Activated naive CD4-positive, alpha-beta T cell treated with anti-CD3 and anti-CD28 coated beads, Interleukin-2, amount 50 U/mL, for 72 hours (primary cell): ENCODE measurements around the gene CCDC85C. TPM values are rescaled to one million over a fixed set of nuclear protein-coding genes. Genes with fewer than 3 reads are reported as not detected.
"Not testable (repeated sequence)": the region's sequence is repeated elsewhere in the genome, so short reads cannot be mapped to it uniquely, and the experiment has no call there.

Experiments used
- ATAC-seq, 2 donors: fragments of 150-1000 bp; cut with Tn5 transposase; 2 replicates each; pipeline ENCODE4 v1.10.0; 2021; ENCODE audit warnings: mild to moderate bottlenecking in 2 of 2, moderate library complexity in 2 of 2
- DNase-seq, 2 donors: peaks; one replicate each; pipeline ENCODE4 v3.0.0; 2021 to 2022; ENCODE audit warnings: low spot score in 2 of 2
- H3K27ac Mint-ChIP-seq, 2 donors: one replicate each; pipeline ENCODE4 v1.8.0; 2022; ENCODE audit warnings: mild to moderate bottlenecking in 2 of 2, mixed read lengths in 2 of 2
- H3K36me3 Mint-ChIP-seq, 2 donors: one replicate each; pipeline ENCODE4 v1.8.0; 2022; ENCODE audit warnings: mixed read lengths in 2 of 2
- H3K9me3 Mint-ChIP-seq, 2 donors: one replicate each; pipeline ENCODE4 v1.8.0; 2022; ENCODE audit warnings: mixed read lengths in 2 of 2
- total RNA-seq, 2 donors: library from RNA; stranded (reverse); gene quantifications; one replicate each; pipeline ENCODE4 v1.2.3, GENCODE V29; 2022

The CCDC85C gene
- 1 to 10 TPM; 5.1 to 8.4 TPM for total RNA-seq

DNA sequence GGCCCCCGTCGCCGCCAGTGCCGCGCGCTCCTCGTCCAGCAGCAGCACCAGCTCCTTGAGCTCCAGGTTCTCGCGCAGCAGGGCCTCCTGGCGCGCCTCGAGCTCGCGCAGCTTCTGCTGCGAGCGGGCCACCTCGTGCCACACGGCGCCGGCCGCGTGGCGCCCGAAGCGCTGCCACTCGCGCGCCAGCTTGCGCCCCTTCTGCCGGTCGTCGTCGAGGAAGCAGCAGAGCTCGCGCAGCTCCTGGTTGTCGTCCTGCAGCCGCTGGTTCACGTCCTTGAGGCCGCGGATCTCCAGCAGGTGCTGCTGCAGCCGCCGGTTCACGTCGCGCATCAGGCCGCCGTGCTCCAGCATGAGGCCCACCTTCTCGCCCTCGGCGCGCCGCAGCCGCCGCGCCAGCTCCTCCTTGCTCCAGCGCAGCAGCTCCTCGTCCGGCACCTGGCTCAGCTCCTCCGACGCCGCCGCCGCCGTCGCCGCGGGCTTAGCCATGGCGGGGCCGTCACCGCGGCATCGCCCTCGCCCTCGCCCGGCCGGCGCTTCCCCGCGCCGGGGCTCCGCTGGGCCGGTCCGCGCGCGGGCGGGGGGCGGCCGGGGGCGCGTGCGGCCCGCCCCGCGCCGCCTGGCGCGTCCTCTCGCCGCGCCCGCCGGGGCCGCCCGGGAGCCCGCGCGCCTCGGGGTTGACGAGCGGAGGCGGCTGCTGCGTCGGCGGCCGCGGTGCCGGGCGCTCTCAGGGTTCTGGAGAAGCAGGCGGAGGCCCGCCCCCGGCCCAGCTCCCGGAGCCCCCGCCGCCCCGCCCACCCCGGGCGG lies at the start of gene CCDC85C:
Gene CCDC85C, minus strand, starts transcription at position 737 of the 807 bp plus-strand sequence. Its CDS starts 248 bp downstream, at position 489.
- peak; percentile 44 to 67 for DNase-seq
- ATAC-seq, result peak in 1 of 2 donors; percentile 12
- Mint-ChIP-seq H3K27ac (peak within 1 kb of the TSS in 1 of 2 donors; percentile 37), H3K36me3 (no peaks in the 10 kb centered on the region), H3K9me3 (no peaks in the 10 kb centered on the region)

DNA sequence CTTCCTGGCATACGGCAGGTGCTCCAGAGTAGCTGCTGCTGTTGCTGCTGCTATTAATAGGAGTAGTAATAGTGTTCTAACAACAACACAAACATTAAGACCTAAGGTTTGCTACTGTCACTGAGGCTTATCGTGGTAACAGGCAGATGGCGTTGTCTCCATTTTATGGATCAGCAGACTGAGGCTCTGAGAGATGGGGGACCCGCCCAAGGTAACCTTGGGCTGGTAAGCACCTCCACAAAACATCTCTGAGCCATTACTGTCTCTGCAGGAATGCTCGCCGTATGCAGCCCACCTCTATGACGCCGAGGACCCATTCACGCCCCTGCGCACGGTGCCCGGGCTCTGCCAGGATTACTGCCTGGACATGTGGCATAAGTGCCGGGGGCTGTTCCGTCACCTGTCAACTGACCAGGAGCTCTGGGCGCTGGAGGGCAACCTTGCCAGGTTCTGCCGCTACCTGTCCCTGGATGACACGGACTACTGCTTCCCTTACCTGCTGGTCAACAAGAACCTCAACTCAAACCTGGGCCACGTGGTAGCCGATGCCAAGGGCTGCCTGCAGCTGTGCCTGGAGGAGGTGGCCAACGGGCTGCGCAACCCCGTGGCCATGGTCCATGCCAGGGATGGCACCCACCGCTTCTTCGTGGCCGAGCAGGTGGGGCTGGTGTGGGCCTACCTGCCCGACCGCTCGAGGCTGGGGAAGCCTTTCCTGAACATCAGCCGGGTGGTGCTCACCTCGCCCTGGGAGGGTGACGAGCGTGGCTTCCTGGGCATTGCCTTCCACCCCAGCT lies 48.1 kb upstream of the CCDC85C start:
- no peaks in the 10 kb centered on the region for H3K9me3 Mint-ChIP-seq
- H3K27ac Mint-ChIP-seq, result no peak overlapping the region
- H3K36me3 Mint-ChIP-seq, result no peaks in the 10 kb centered on the region
- ATAC-seq, result no peak
- DNase-seq, result no peak

DNA sequence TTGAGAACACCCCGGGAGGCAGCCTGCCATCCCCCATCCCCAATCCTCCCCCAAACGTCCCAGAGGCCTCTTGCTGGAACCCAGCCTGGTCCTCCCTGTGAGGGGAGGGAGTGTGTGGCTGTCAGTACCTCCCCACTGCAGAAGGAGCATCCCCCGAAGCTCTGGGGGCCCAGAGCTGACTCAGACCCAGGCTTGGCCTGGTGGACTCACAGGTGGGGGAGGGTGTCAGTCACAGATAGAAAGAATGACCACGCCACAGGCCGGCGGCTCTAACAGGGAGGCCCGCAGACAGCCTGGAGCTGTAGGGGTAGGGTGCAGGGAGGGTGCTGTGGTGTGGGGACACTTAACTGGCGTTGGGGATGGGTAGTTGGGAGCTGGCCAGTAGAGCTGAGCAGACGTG lies 46.2 kb upstream of the CCDC85C start:
- Mint-ChIP-seq H3K9me3 (no peaks in the 10 kb centered on the region), H3K27ac (no peak overlapping the region), H3K36me3 (no peaks in the 10 kb centered on the region)
- ATAC-seq (no peak), DNase-seq (no peak)

DNA sequence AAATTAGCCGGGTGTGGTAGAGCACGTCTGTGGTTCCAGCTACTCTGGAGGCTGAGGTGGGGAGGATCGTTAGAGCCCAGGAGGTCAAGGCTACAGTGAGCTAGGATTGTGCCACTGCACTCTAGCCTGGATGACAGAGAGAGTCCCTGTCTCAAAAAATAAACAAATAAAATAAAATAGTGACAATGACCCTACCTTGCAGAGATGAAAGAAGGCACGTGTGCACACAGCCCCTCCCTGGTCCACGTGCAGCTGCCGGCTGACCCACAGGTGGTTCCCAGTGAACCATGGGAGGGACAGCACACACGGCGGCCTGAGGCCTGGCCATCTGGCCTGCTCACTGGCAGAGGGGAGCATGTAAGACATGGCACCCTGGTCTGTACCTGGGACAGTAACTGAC lies 45.6 kb upstream of the CCDC85C start:
- Mint-ChIP-seq H3K27ac (no peak overlapping the region), H3K9me3 (no peaks in the 10 kb centered on the region), H3K36me3 (no peaks in the 10 kb centered on the region)
- DNase-seq, result no peak
- ATAC-seq, result no peak

DNA sequence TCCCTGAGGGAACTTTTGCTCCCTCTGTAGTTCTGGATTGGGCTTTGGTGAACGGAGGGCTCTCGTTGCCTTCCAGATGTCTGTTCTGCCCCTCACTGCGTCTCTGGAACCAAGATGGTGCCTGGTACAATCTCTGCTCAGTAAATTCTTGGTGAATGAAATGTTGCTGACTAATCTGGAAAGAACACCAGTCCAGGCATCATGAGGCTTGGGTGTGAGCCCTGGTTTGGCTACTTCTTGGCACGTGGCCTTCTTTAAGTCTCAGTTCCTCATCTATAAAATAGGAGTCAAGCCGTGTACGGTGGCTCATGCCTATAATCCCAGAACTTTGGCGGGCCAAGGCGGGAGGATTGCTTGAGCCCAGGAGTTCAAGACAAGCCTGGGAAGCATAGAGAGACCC lies 45.2 kb upstream of the CCDC85C start:
- Mint-ChIP-seq H3K36me3 (no peaks in the 10 kb centered on the region), H3K27ac (no peak overlapping the region), H3K9me3 (no peaks in the 10 kb centered on the region)
- DNase-seq, result no peak
- ATAC-seq, result no peak

DNA sequence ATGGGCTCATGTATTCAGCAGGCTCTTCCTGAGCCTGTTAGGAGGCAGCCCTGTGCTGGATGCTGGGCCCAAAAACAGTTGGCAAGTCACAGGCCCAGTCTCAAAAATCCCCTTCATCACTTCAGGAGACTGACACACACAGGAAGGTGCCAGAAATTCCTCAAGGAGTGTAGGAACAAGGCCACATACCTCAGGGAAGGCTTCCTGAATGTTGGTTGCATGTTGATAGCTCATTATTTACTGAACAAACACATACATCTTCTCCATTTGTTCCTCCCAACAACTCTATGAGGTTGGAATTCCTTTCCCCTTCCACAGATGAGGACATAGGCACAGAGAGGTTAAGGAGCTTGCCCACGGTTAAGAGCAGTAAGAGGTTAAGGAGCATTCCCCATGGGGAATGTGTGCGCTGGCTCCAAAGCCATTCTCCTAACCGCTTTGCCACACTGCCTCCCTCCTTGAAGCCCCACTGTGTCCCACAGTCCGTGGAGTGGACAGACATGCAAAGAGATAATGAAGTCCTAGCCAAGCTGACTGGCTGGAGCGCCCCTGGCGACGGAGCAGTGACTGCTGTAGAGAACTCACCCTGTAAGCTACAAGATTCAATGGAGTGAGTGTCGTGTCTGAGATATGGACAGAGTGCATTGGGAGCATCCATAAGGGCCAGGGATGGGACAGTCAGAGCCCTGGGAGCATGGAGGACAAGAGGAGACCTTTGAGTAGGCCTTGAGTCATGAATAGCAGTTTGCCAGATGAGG lies 44.2 kb upstream of the CCDC85C start:
- Mint-ChIP-seq H3K9me3 (no peaks in the 10 kb centered on the region), H3K27ac (no peak overlapping the region), H3K36me3 (no peaks in the 10 kb centered on the region)
- ATAC-seq (no peak), DNase-seq (no peak)

DNA sequence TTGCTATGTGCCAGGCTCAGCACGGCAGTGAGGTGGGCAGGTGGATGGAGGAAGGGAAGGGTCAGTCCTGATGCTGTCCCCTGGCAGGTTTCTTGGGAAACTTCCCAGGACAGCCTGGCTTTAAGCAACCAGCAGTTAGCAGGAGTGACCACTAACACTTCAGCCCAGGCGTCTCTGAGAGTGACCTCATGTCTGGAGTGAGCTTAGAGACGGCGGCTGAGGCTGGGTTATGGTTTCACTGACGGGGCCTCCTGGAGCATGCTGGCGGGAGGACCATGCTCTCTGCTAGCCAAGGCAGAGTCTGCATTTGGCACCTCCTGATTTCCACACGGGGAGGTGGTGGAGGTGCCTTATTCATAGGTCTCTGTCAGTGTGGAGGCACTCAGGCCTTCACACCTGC lies 43.4 kb upstream of the CCDC85C start:
- Mint-ChIP-seq H3K9me3 (no peaks in the 10 kb centered on the region), H3K27ac (no peak overlapping the region), H3K36me3 (no peaks in the 10 kb centered on the region)
- ATAC-seq (no peak), DNase-seq (no peak)

DNA sequence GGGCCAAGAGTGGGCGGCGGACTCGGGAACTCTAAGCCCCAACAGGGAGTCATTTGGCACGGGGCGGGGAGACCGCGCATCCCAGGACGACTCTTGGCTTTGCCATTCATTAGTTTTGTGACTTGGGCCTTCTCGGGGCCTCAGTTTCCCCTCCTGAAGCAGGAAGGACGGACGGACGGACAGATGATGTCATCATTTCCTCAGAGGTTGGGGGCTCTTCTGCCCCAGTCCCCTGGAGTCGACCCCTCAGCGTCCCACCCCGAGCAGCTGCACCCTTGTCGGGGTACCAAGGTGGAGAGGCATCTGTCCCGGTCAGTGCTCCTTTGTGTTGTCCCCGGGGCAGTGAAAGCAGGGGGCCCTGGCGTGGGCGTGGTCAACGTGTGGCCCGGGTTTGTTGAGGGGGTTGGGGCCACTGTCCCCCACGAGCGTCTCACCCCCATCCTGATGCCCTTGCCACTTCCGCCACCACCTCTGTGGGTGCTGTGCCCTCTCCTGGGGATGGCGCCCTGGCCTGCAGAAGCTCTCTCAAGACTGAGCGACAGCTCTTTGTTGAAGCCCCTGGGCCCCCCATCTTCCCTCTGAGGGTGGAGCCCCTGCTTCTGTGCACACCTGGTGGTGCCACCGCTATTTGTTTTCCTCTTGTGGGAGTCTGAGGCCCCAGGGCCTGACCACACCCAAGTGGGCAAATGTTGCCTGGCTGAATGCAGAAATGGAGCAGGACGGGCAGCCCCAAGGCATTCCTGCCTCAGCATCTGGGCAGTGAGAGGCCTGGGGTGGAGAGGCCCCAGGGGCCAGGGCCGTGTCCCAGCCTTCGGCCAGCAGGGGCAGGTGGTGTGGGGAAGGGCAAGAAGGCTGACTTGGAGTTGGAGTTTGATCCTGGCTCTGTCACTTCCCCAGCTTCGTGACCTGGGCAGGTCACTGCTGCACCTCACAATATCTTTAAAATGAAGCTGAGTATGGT lies 41.8 kb upstream of the CCDC85C start:
- Mint-ChIP-seq H3K36me3 (no peaks in the 10 kb centered on the region), H3K9me3 (no peaks in the 10 kb centered on the region), H3K27ac (no peak overlapping the region)
- no peak for DNase-seq
- ATAC-seq, result no peak

DNA sequence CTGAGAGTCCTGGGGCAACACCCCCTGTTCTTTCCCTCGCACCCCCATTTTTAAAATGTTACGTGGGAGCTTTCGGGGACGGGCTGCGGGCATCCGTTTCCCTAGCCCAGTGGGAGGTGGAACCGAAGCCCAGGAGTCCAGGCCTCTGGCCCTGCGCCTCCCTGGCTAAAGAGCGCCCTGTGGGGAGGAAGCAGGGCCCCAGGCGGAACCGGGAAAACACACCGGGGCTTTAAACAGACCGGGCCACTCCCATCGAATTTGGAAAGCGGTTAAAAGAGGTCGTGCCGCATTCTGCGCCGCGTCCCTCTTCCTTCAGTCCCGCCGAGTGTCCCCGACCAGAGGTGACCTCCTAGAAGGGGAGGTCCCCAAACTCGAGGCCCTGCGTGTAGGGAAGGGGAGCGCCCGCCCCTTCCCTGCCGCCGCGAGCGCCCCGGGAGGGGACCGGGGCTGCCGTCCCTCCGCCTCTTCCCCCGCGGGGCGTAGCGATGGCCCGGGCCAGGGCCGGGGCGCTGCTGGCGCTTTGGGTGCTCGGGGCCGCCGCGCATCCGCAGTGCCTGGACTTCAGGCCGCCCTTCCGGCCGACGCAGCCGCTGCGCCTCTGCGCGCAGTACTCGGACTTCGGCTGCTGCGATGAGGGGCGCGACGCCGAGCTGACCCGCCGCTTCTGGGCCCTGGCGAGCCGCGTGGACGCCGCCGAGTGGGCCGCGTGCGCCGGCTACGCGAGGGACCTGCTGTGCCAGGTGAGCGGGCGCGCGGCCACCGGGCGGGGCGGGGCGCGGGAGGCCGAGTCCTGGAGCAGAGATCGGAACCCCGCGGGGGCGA lies 40.9 kb upstream of the CCDC85C start, which contains the start of gene HHIPL1:
Gene HHIPL1, plus strand, starts transcription at position 407 of the 822 bp plus-strand sequence. Its CDS starts 79 bp downstream, at position 486.
- ATAC-seq, result peak in 1 of 2 donors; percentile 53
- Mint-ChIP-seq H3K27ac (no peak within 1 kb of the TSS), H3K36me3 (no peaks in the 10 kb centered on the region), H3K9me3 (no peaks in the 10 kb centered on the region)
- no peak for DNase-seq

DNA sequence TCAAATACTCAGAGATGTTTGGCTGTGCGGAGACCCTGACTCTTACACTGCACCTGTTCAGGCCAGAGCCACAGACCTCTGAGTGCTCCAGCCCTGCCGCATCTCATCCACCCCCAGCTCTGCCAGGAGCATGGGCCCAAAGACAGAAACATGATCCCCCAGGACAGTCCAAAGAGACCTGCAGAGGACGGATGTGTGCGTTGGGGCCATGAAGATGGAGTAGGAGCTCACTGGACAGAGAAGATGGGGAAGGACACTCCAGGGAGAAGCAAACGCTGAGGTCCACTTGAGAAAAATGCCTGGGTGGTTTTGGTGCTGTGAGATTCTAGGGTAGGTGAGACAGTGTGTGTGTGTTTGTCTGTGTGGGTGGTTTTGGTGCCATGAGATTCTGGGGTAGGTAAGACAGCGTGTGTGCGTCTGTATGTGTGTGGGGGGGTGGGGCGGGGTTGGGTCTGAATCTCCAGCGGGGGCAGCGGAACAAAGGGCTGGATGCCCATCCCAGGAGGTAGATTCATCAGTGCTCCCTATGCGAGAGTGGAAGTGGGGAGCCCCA lies 40.1 kb upstream of the CCDC85C start:
- no peak for ATAC-seq
- Mint-ChIP-seq H3K9me3 (no peaks in the 10 kb centered on the region), H3K27ac (no peak overlapping the region), H3K36me3 (no peaks in the 10 kb centered on the region)
- DNase-seq, result no peak

DNA sequence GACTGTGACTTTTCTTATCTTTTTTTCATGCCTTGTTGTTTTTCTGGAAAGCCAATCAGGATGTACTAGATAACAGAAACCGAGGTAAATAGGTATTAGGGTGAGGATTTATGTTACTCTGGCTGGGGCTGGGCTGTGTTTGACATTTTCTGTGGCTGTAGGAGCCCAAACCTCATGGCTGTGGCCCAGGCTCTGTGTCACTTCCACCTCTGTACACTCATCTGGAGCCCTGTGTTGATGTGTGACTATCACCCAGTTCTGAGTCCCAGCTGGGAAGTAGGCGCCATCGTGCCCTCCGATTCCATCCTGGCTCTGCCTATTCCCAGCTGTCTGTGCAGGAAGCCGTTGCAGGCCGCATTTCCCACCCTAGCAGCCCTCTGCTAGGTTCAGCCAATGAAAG lies 39.3 kb upstream of the CCDC85C start:
- no peaks in the 10 kb centered on the region for H3K36me3 Mint-ChIP-seq
- no peak overlapping the region for H3K27ac Mint-ChIP-seq
- DNase-seq (no peak), ATAC-seq (peak; percentile 41 to 60)
- H3K9me3 Mint-ChIP-seq, result no peaks in the 10 kb centered on the region

DNA sequence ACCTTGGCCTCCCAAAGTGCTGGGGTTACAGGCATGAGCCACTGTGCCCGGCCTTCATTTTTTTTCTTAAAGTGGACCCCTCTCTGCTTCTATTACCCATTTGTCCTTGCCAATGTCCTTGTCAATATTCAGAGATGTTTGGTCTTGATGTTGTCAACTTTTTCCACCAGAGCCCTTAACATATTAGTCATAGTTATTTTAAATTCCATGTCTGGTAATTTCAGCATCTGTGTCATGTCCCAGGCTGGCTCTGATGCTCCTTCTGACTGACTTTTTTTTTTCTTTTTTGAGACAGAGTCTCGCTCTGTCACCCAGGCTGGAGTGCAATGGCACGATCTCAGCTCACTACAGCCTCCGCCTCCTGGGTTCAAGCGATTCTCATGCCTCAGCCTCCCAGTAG lies 38.8 kb upstream of the CCDC85C start:
- DNase-seq, H3K27ac Mint-ChIP-seq, H3K36me3 Mint-ChIP-seq, ATAC-seq, H3K9me3 Mint-ChIP-seq: not testable (repeated sequence)

DNA sequence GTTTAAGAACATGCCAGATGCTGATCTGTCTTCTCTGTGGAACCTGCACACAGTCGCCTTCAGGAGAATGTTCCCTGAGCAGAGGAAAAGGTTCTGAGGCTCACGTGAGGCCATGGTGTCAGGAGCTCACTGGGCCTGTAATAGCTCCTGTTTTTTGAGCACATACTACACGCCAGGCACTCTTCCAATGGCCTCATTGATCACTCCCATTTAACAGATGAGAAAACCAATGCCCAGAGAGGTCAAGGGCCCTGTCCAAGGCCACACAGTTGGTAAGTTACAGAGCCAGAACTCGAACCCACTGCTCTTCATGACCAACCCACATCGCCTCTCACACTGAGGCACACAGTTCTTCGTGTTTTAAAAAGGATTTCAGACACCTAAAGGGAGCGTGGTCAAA lies 33.6 kb upstream of the CCDC85C start:
- Mint-ChIP-seq H3K36me3 (no peaks in the 10 kb centered on the region), H3K27ac (no peak overlapping the region), H3K9me3 (no peaks in the 10 kb centered on the region)
- ATAC-seq, result no peak
- DNase-seq, result no peak

DNA sequence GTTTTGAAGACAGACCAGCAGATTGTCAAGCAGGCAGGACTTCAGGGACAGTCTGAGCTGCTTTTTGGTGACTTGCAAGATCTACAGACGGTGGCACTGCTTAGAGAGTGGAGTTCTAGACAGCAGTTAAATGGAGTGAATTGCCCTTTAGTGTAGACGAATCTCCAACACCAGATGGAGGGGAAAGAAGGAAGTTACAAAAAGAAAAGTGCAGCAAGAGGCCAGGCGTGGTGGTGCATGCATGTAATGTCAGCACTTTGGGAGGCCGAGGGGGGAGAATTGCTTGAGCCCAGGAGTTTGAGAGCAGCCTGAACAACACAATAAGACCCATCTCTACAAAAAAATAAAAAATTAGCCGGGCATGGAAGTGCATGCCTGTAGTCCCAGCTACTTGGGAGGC lies 32.5 kb upstream of the CCDC85C start:
- ATAC-seq, result no peak

DNA sequence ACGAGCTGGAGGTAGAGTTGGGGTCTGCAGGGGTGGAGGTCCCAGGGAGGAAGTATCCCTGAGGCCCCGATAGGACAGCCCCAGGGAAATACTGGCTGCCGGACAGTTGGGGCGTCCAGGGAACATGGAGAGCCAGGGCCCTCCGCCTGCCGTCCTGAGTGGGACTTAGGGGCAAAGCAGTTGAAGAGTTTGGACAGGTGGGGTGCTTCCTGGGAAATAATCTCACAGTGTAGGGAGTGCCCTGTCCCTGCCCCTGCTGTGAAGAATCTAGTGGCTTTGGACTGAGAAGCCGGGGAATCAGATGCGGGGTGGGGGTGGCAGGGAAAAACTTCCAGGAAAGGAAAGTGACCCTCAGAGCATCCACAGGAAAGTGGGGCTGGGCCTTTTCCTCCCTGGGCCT lies 31.1 kb upstream of the CCDC85C start:
- DNase-seq, result no peak
- H3K36me3 Mint-ChIP-seq, result no peaks in the 10 kb centered on the region
- H3K9me3 Mint-ChIP-seq, result no peaks in the 10 kb centered on the region
- no peak for ATAC-seq
- H3K27ac Mint-ChIP-seq, result no peak overlapping the region

More for the DNA sequence above, 32.5 kb upstream of the CCDC85C start:
- no peaks in the 10 kb centered on the region for H3K9me3 Mint-ChIP-seq
- no peaks in the 10 kb centered on the region for H3K36me3 Mint-ChIP-seq
- H3K27ac Mint-ChIP-seq, result no peak overlapping the region
- no peak for DNase-seq
